Stimulated activated naive CD8-positive, alpha-beta T cell treated with anti-CD3 and anti-CD28 coated beads, Interleukin-15, Interleukin-2, amounts not matched to agents 100 ng/mL and 50 ng/mL, for 24 hours (primary cell): ENCODE measurements around the gene METTL21C.

Source experiments
- H3K27ac Mint-ChIP-seq: one replicate; pipeline ENCODE4 v1.8.0; 2021; ENCODE audit warnings: mild to moderate bottlenecking, mixed read lengths
- H3K27me3 Mint-ChIP-seq: one replicate; pipeline ENCODE4 v1.8.0; 2021; ENCODE audit warnings: mixed read lengths
- H3K36me3 Mint-ChIP-seq: one replicate; pipeline ENCODE4 v1.8.0; 2021; ENCODE audit warnings: low read depth, mixed read lengths
- H3K4me1 Mint-ChIP-seq: one replicate; pipeline ENCODE4 v1.8.0; 2021; ENCODE audit warnings: low read depth, mixed read lengths
- H3K4me3 Mint-ChIP-seq: one replicate; pipeline ENCODE4 v1.8.0; 2021; ENCODE audit warnings: mild to moderate bottlenecking, mixed read lengths
- H3K9me3 Mint-ChIP-seq: one replicate; pipeline ENCODE4 v1.8.0; 2021; ENCODE audit warnings: mixed read lengths

METTL21C gene

DNA sequence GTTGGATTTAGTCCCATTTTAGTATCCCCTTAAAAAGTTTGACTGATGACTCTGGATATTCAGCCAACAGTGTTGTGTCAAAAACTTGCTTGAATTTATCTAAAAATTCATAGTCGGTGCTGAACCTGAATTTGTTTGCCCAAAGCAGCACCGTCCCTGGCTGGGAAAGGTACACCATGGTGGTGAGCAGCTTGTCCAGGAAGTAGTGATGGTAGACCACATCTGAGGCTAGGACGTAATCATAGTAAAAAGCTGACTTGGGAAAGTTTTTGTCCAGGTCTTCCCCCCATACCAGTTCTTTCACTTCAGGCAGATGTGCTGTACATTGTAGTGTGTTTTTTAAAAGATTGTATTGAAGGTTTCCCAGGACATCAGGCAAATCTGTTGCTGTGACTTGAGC, 8.8 kb downstream of the METTL21C start:
- peaks cover 4% of the 10 kb centered on the region for H3K9me3 Mint-ChIP-seq
- H3K36me3 Mint-ChIP-seq, result no peaks in the 10 kb centered on the region
- no peak overlapping the region for H3K27ac Mint-ChIP-seq
- H3K4me3 Mint-ChIP-seq, result no peak overlapping the region
- peaks cover 31% of the 10 kb centered on the region for H3K4me1 Mint-ChIP-seq
- H3K27me3 Mint-ChIP-seq, result no peaks in the 10 kb centered on the region

DNA sequence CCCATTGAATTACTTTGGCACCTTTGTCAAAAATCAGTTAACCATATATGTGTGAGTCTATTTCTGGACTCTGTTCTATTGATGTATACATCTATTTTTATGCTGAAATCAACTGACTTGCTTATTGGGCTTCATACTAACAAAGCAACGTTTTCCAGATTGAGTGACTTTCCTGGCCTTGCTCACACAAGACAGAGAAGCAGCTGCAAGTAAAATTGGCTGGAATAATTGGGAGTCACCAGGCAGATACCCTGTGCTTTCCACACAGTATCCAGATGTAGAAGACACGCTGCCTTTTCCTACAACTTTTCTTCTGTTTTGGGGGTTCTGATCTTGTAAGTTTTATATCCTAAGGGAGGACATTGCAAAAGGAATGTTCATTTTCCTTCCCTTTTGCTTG, 11.2 kb downstream of the METTL21C start:
- Mint-ChIP-seq H3K4me1 (peaks cover 41% of the 10 kb centered on the region), H3K27ac (no peak overlapping the region), H3K4me3 (no peak overlapping the region), H3K27me3 (no peaks in the 10 kb centered on the region), H3K9me3 (peaks cover 4% of the 10 kb centered on the region), H3K36me3 (peaks cover 13% of the 10 kb centered on the region)

DNA sequence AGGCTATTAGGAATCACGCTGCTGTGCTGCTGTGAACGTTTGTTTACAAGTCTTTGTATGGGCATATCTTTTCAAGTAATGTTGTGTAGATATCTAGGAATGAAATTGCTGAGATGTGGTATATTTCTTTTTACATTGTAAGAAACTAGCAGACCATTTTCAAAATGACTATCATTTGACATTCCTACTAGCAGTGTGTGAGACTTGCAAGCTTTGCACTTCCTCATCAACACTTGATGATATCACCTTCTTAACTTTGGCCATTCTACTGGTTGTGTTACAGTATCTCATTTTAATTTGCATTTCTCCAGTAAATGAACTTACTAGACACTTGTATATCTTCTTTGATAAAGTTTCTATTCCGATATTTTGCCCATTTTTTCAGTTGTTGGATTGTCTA, 12.1 kb downstream of the METTL21C start:
- Mint-ChIP-seq H3K27ac (no peak overlapping the region), H3K9me3 (peaks cover 4% of the 10 kb centered on the region), H3K36me3 (peaks cover 17% of the 10 kb centered on the region), H3K4me3 (no peak overlapping the region), H3K27me3 (no peaks in the 10 kb centered on the region), H3K4me1 (peaks cover 37% of the 10 kb centered on the region)

DNA sequence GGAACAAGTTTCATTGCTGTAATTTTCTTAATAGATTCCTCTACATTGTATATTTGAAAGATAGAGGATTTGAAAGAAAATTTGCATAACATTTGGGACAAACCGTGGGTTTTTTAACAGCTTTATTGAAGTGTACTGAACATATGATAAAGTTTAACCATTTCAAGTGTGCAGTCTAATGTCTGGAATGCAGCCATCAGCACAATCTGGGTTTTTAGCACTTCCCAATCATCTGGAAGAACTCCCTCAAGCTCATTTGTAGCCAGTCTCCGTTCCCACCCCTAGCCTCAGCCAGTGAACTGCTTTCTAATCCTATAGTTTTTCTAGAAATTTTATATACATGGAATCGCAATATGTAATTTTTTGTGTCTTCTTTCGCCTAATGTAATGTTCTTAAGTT, 12.6 kb downstream of the METTL21C start:
- H3K36me3 Mint-ChIP-seq, result peaks cover 22% of the 10 kb centered on the region
- no peaks in the 10 kb centered on the region for H3K27me3 Mint-ChIP-seq
- no peak overlapping the region for H3K27ac Mint-ChIP-seq
- H3K4me3 Mint-ChIP-seq, result no peak overlapping the region
- peaks cover 37% of the 10 kb centered on the region for H3K4me1 Mint-ChIP-seq
- H3K9me3 Mint-ChIP-seq, result peaks cover 4% of the 10 kb centered on the region

DNA sequence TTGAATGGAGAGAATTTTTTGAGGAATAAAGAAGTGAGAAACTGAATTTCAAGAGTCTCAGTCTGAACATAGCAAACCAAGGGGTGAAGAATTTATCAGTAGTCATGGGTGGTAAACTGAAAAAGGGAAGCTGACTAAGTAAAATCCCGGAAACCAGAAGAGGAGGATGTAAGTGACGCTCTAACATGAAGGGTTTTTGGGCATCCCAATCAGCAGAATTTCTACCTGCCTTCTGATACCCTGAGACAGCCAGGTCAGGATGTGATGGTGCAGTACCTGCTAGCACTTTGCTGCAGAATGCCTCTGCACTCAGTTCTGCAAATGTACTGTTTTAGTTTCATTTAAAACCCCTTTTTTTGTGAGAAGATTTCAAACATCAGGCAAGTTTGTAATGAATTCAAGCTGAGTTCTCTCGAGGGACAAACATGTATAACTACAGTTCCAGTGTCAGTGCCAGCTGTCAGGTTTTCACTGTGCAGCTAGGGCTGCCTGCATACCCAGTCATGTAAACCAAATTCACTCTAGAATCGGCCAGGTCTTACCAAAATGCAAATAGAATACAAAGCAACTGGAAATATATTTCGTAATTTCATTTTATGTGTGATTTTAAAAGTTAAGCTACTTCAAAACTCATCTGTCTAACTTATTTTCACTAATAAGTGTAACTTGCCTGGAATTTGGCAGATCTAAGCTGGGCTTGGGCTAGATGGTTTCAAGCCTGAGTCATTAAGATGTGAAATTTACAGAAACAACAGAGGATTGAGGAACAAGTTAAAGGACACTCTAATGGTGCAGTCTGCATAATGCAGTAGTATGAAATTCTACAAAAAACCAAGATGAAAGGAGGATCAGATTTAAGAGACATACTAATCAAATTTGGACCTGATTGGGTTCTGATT, 13.8 kb downstream of the METTL21C start:
- Mint-ChIP-seq H3K36me3 (peaks cover 31% of the 10 kb centered on the region), H3K4me3 (no peak overlapping the region), H3K27ac (peak overlapping the region; percentile 49), H3K27me3 (no peaks in the 10 kb centered on the region), H3K4me1 (peaks cover 26% of the 10 kb centered on the region), H3K9me3 (peaks cover 4% of the 10 kb centered on the region)

DNA sequence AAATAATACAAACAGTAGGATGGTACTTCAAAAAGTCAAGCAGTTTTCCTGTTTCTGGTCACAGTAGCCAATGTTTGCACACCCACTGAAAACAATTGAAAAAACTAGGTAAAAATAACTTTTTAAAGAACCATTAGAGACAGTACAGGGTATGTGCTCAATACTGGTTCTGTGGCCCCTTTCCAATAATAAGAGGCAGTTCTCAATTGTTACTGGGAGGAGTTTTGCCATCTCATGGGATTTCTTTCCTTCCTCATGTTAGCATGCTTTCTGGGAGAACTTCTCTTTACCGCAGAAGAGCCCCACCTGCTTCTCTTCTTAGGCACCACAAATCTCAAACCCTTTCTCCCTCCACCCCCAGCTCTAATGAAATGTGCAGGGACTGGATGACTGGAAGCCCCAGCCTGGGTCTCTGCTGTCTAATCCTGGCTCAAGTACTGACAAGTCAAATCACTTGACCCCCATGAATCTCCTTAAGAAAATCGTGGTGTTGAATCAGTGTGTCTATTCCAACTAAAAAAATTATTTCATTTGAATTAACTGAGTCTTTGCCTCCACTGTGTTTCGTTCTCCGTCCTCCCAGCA, 14.6 kb downstream of the METTL21C start:
- peaks cover 35% of the 10 kb centered on the region for H3K36me3 Mint-ChIP-seq

DNA sequence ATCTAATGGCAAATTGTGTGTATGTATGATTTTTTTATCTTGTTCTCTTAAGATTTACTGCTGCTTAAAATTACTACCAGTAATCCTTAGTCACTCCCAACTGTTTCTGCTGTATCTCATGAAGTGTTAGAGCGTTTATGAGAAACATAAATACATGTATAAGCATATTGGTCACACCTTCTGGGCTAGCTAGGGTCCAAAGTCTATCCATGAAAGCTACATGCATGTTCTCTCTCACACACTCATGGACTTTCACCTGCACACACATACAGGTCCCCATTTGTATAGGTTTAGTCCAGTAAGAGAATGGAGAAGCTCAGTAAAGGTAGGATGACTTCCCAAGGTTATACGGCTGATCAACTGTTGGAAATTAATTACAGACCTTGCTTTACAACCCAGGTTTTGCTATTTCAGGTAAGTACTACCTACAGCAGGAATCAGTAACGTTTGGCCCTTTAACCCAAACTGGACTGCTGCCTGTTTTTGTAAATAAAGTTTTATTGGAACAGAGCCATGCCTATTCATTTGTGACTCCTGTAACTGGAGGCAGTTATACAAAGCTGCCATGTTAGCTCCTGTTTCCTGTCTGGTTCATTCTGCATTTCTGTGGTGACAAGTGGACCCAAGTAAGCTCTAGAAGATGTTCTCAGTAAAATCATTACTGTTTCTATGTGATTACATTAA, 15.3 kb downstream of the METTL21C start:
- Mint-ChIP-seq H3K4me3 (no peak overlapping the region), H3K27me3 (no peaks in the 10 kb centered on the region), H3K36me3 (peaks cover 40% of the 10 kb centered on the region), H3K9me3 (peaks cover 4% of the 10 kb centered on the region), H3K4me1 (peaks cover 22% of the 10 kb centered on the region), H3K27ac (no peak overlapping the region)

More for the DNA sequence above, 14.6 kb downstream of the METTL21C start:
- Mint-ChIP-seq H3K27me3 (no peaks in the 10 kb centered on the region), H3K4me3 (no peak overlapping the region), H3K4me1 (peaks cover 22% of the 10 kb centered on the region), H3K9me3 (peaks cover 4% of the 10 kb centered on the region), H3K27ac (no peak overlapping the region)

DNA sequence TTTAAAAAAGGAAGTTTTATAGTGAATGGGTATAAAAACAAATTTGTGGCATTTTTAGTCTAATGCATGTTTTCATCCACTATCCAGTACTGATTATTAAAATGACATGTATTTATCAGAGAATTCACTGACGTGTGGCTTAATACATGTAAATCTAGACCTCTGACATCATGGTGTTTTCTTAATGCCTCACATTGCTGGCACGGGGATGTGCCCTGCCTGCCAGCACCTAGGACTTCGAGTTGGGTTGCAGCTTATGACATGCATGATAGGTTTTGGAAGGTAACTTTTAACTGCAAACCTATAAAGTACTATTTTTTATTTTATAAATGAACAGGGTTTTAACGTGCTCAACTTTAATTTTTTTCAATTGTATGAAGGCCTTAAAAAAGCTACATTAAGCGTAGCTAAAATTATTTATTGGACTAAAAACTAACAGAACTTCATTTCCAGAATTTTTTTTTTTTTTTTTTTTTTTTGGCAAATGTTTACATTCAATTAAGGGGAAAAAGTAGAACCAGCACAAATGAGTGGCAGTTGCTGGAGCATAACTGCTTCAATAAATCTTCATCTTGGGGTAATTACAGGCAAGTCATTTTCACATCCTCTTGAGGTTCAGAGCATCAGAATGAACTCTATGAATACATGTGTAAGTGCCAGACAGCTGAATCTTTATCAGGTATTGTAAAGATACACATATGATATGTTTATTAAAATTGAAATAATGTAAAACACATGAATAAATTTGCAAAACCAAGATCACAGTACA, 16.3 kb downstream of the METTL21C start:
- H3K4me1 Mint-ChIP-seq, result peaks cover 22% of the 10 kb centered on the region
- H3K36me3 Mint-ChIP-seq, result peaks cover 47% of the 10 kb centered on the region
- H3K27me3 Mint-ChIP-seq, result no peaks in the 10 kb centered on the region
- no peak overlapping the region for H3K4me3 Mint-ChIP-seq
- peaks cover 4% of the 10 kb centered on the region for H3K9me3 Mint-ChIP-seq
- H3K27ac Mint-ChIP-seq, result no peak overlapping the region

DNA sequence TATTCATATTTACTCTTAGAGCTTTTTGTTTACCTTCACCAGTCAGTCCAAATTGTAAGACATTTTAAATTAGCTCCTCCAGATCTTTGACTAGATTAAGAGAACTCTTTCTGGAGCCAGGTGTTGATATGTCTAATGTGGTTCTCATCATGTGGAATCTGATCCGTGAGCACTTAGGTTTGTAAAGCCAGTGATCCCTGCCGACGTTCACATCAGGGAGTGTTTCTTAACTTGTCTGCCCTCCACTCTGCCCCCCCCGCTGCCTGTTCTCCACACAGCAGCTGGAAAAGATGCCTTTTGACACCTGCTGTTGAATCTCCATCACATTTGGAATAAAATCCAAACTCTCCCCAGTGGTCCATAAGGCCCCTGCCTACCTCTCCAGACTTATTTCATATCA, 17.7 kb downstream of the METTL21C start:
- Mint-ChIP-seq H3K4me1 (peaks cover 18% of the 10 kb centered on the region), H3K9me3 (peaks cover 4% of the 10 kb centered on the region), H3K27me3 (no peaks in the 10 kb centered on the region), H3K36me3 (peaks cover 51% of the 10 kb centered on the region), H3K27ac (no peak overlapping the region), H3K4me3 (no peak overlapping the region)

DNA sequence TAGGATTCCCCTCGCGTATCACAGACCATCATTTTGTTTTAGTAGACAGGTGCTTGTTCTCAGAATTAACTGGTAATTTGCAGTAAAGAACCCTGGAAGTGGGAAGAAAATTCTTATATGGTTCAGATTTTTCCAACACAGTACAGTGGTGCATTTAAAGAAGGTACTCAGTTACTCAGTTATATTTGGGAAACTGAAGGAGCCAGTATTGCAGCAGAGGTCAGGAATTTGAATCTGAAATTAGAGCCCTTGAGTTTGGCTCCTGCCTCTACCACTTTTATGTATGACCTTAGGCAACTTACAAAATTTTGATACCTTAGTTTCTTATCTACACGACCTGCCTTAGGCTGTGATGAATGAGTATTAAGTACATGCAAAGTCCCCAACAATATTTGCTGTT, 19.7 kb downstream of the METTL21C start:
- peaks cover 64% of the 10 kb centered on the region for H3K36me3 Mint-ChIP-seq
- no peaks in the 10 kb centered on the region for H3K27me3 Mint-ChIP-seq
- H3K4me3 Mint-ChIP-seq, result no peak overlapping the region
- no peak overlapping the region for H3K27ac Mint-ChIP-seq
- peaks cover 3% of the 10 kb centered on the region for H3K4me1 Mint-ChIP-seq
- H3K9me3 Mint-ChIP-seq, result no peaks in the 10 kb centered on the region

DNA sequence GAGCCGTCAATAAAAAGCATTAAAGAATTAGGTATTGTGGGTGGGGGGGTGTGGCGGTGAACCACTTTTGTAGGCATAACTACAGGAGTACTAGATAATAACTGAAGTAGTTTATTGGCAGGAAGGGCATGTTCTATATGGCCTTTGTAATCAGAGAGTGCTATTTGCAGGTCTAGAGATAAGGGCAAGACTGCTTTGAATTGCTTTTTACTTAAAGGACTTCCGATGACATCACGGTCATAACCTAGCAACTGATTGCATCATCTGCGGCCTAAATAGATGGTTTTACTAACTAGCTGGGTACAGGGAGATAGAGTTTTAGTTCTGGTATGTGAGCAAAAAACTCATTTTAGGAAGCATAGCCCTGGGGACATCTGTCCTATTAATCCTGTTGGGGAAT, 24.7 kb downstream of the METTL21C start:
- Mint-ChIP-seq H3K27me3 (no peaks in the 10 kb centered on the region), H3K4me1 (no peaks in the 10 kb centered on the region), H3K4me3 (no peak overlapping the region), H3K27ac (no peak overlapping the region), H3K9me3 (peaks cover 11% of the 10 kb centered on the region), H3K36me3 (peaks cover 78% of the 10 kb centered on the region)

DNA sequence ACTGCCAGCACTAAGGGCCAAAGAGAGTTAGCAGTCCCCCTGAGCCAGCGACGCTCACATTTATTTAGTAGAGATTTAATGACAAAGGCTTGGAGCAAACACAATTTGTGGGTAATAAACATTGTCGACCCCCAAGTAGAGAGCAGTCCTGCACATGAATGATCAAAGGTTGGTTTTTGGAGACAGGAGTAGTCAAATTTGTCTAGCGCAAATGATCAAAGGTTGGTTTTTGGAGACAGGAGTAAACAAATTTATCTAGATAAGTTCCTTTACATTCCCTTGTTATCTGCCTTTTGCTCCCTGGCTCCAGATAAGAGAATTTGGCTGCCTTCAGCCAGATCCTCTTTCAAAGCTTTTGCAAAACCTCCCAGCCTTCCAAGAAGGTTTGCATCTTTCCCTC, 26.9 kb downstream of the METTL21C start:
- H3K36me3 Mint-ChIP-seq, result peaks cover 85% of the 10 kb centered on the region
- H3K27ac Mint-ChIP-seq, result no peak overlapping the region
- H3K4me1 Mint-ChIP-seq, result no peaks in the 10 kb centered on the region
- H3K4me3 Mint-ChIP-seq, result no peak overlapping the region
- H3K9me3 Mint-ChIP-seq, result peaks cover 11% of the 10 kb centered on the region
- no peaks in the 10 kb centered on the region for H3K27me3 Mint-ChIP-seq

DNA sequence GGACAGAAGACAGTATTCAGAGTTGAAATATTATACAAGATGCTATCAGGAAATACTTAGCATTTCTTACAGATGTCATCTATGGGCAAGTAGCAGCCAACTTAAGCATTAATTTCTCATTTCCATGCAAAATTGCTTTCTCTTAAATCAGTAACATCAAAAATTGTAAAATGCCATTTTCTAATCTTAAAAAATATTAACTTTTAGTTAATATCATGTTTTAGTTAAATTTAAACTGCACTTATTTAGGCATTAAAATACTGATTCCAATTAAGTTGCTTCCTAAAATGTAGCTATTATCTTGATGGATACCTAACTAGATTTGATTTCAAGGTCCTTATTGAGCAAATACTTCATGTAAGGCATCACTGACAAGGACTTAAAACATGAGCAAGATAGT, 27.8 kb downstream of the METTL21C start:
- Mint-ChIP-seq H3K27ac (no peak overlapping the region), H3K4me1 (no peaks in the 10 kb centered on the region), H3K4me3 (no peak overlapping the region), H3K36me3 (peaks cover 87% of the 10 kb centered on the region), H3K9me3 (peaks cover 11% of the 10 kb centered on the region), H3K27me3 (no peaks in the 10 kb centered on the region)

DNA sequence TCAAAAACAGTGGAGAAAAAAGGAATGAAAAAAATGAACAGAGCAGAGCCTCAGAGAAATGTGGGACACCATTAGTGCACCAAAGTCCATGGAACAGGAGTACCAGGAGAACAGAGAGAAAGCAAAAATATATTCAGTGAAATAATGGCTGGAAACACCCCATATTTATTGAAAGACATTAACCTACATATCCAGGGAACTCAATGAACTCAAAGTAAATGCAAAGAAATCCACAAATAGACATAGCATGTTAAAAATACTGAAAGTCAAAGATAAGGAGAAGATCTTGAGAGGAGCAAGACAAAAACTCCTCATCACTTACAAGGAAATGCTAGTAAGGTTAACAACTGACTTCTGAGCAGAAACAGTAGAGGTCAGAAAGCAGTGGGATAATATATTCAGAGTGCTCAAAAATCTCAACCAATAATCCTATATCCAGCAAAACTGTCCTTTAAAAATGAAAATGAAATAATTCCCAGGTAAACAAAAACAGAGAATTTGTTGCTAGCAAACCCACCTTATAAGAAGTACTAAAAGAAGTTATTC, 35.6 kb downstream of the METTL21C start:
- no peaks in the 10 kb centered on the region for H3K4me1 Mint-ChIP-seq
- no peaks in the 10 kb centered on the region for H3K9me3 Mint-ChIP-seq
- H3K27ac Mint-ChIP-seq, result peak overlapping the region; percentile 15
- H3K36me3 Mint-ChIP-seq, result peaks cover 56% of the 10 kb centered on the region
- no peak overlapping the region for H3K4me3 Mint-ChIP-seq
- H3K27me3 Mint-ChIP-seq, result no peaks in the 10 kb centered on the region
